DOHH2 (cell line): ENCODE data around the gene TMEM183A.

Experiments
- CTCF ChIP-seq: fragments of 200-600 bp; sonication (generic); IDR thresholded peaks from one replicate; pipeline ENCODE4 v1.5.1; 2014; ENCODE audit warnings: antibody characterized with exemption, mild to moderate bottlenecking, low read depth, low read length; ENCODE audit not compliant: poor library complexity, severe bottlenecking
- EZH2phosphoT487 ChIP-seq: fragments of 200-600 bp; sonication (generic); IDR thresholded peaks from 2 replicates; pipeline ENCODE4 v1.6.1; 2017; ENCODE audit warnings: borderline replicate concordance, mild to moderate bottlenecking, antibody characterized with exemption, low read length, moderate library complexity, mixed read lengths

GRCh38 chr1:202958544-202959275 lies 48.5 kb upstream of the TMEM183A start:
- TF ChIP-seq CTCF (no peak), EZH2phosphoT487 (no peak)
